ENCODE measurements around the gene COL4A2.
A peak's percentile ranks its signal among the peaks of the same experiment; 100 is the strongest.
"Not testable (repeated sequence)": the region's sequence is repeated elsewhere in the genome, so short reads cannot be mapped to it uniquely, and the experiment has no call there.

Gene COL4A2

GRCh38 chr13:110313261-110313660 is 6.2 kb downstream of the COL4A2 start:
- H3K9me3 ChIP-seq (ENCODE audit: control insufficient read depth in 1 of 2, low read length in 2 of 2); H3K9ac ChIP-seq (ENCODE audit: low read depth in 1 of 2, low read length in 2 of 2); H3K36me3 ChIP-seq (ENCODE audit: control insufficient read depth in 1 of 2, insufficient read depth in 2 of 2, low read length in 2 of 2); H3K27ac ChIP-seq (ENCODE audit: low read depth, low read length): not testable (repeated sequence)
- H3K4me3 ChIP-seq (ENCODE audit: low read depth in 1 of 2, low read length in 2 of 2), result peak overlapping the region in 1 of 2 donors; percentile 8
- H3K27me3 ChIP-seq (ENCODE audit: control insufficient read depth in 1 of 2, insufficient read depth in 2 of 2, low read length in 2 of 2), result peaks cover 15 to 22% of the 10 kb centered on the region in 2 donors
- H3K4me1 ChIP-seq (ENCODE audit: control insufficient read depth in 1 of 2, insufficient read depth in 2 of 2, low read length in 2 of 2), result peaks cover 10 to 21% of the 10 kb centered on the region in 2 donors

- Histone ChIP-seq H3K4me1 (ENCODE audit: control insufficient read depth in 1 of 2, insufficient read depth in 2 of 2, low read length in 2 of 2) (peaks cover 10 to 20% of the 10 kb centered on the region in 2 donors), H3K27me3 (ENCODE audit: control insufficient read depth in 1 of 2, insufficient read depth in 2 of 2, low read length in 2 of 2) (peaks cover 10 to 17% of the 10 kb centered on the region in 2 donors)
- not testable (repeated sequence) for H3K36me3 ChIP-seq (ENCODE audit: control insufficient read depth in 1 of 2, insufficient read depth in 2 of 2, low read length in 2 of 2); H3K9ac ChIP-seq (ENCODE audit: low read depth in 1 of 2, low read length in 2 of 2); H3K9me3 ChIP-seq (ENCODE audit: control insufficient read depth in 1 of 2, low read length in 2 of 2); H3K27ac ChIP-seq (ENCODE audit: low read depth, low read length); H3K4me3 ChIP-seq (ENCODE audit: low read depth in 1 of 2, low read length in 2 of 2)
Measured at GRCh38 chr13:110313733-110314132, 6.6 kb downstream of the COL4A2 start.

- Histone ChIP-seq H3K4me1 (ENCODE audit: control insufficient read depth in 1 of 2, insufficient read depth in 2 of 2, low read length in 2 of 2) (peaks cover 3 to 13% of the 10 kb centered on the region in 2 donors), H3K9me3 (ENCODE audit: control insufficient read depth in 1 of 2, low read length in 2 of 2) (no peaks in the 10 kb centered on the region), H3K9ac (ENCODE audit: low read depth in 1 of 2, low read length in 2 of 2) (no peak overlapping the region), H3K4me3 (ENCODE audit: low read depth in 1 of 2, low read length in 2 of 2) (no peak overlapping the region), H3K36me3 (ENCODE audit: control insufficient read depth in 1 of 2, insufficient read depth in 2 of 2, low read length in 2 of 2) (peaks cover 0 to 5% of the 10 kb centered on the region in 2 donors), H3K27ac (ENCODE audit: low read depth, low read length) (no peak overlapping the region), H3K27me3 (ENCODE audit: control insufficient read depth in 1 of 2, insufficient read depth in 2 of 2, low read length in 2 of 2) (peaks cover 3 to 11% of the 10 kb centered on the region in 2 donors)
Measured at GRCh38 chr13:110314516-110315245, 7.6 kb downstream of the COL4A2 start.

- Histone ChIP-seq H3K4me1 (ENCODE audit: control insufficient read depth in 1 of 2, insufficient read depth in 2 of 2, low read length in 2 of 2) (peaks cover 0 to 7% of the 10 kb centered on the region in 2 donors), H3K9ac (ENCODE audit: low read depth in 1 of 2, low read length in 2 of 2) (no peak overlapping the region), H3K9me3 (ENCODE audit: control insufficient read depth in 1 of 2, low read length in 2 of 2) (no peaks in the 10 kb centered on the region), H3K4me3 (ENCODE audit: low read depth in 1 of 2, low read length in 2 of 2) (no peak overlapping the region), H3K27ac (ENCODE audit: low read depth, low read length) (no peak overlapping the region), H3K27me3 (ENCODE audit: control insufficient read depth in 1 of 2, insufficient read depth in 2 of 2, low read length in 2 of 2) (peaks cover 3% of the 10 kb centered on the region in 2 donors), H3K36me3 (ENCODE audit: control insufficient read depth in 1 of 2, insufficient read depth in 2 of 2, low read length in 2 of 2) (peaks cover 0 to 5% of the 10 kb centered on the region in 2 donors)
Measured at GRCh38 chr13:110316196-110316595, 9.1 kb downstream of the COL4A2 start.

GRCh38 chr13:110317093-110317492 is 10.0 kb downstream of the COL4A2 start:
- peak overlapping the region in 1 of 2 donors; percentile 4 for H3K9ac ChIP-seq (ENCODE audit: low read depth in 1 of 2, low read length in 2 of 2)
- peaks cover 0 to 7% of the 10 kb centered on the region in 2 donors for H3K4me1 ChIP-seq (ENCODE audit: control insufficient read depth in 1 of 2, insufficient read depth in 2 of 2, low read length in 2 of 2)
- peaks cover 0 to 3% of the 10 kb centered on the region in 2 donors for H3K27me3 ChIP-seq (ENCODE audit: control insufficient read depth in 1 of 2, insufficient read depth in 2 of 2, low read length in 2 of 2)
- H3K4me3 ChIP-seq (ENCODE audit: low read depth in 1 of 2, low read length in 2 of 2), result no peak overlapping the region
- peaks cover 0 to 5% of the 10 kb centered on the region in 2 donors for H3K36me3 ChIP-seq (ENCODE audit: control insufficient read depth in 1 of 2, insufficient read depth in 2 of 2, low read length in 2 of 2)
- no peak overlapping the region for H3K27ac ChIP-seq (ENCODE audit: low read depth, low read length)
- no peaks in the 10 kb centered on the region for H3K9me3 ChIP-seq (ENCODE audit: control insufficient read depth in 1 of 2, low read length in 2 of 2)

- Histone ChIP-seq H3K9me3 (ENCODE audit: control insufficient read depth in 1 of 2, low read length in 2 of 2) (no peaks in the 10 kb centered on the region), H3K36me3 (ENCODE audit: control insufficient read depth in 1 of 2, insufficient read depth in 2 of 2, low read length in 2 of 2) (peaks cover 0 to 5% of the 10 kb centered on the region in 2 donors), H3K27me3 (ENCODE audit: control insufficient read depth in 1 of 2, insufficient read depth in 2 of 2, low read length in 2 of 2) (peaks cover 0 to 3% of the 10 kb centered on the region in 2 donors), H3K27ac (ENCODE audit: low read depth, low read length) (no peak overlapping the region), H3K9ac (ENCODE audit: low read depth in 1 of 2, low read length in 2 of 2) (no peak overlapping the region), H3K4me1 (ENCODE audit: control insufficient read depth in 1 of 2, insufficient read depth in 2 of 2, low read length in 2 of 2) (peaks cover 0 to 7% of the 10 kb centered on the region in 2 donors), H3K4me3 (ENCODE audit: low read depth in 1 of 2, low read length in 2 of 2) (no peak overlapping the region)
Measured at GRCh38 chr13:110317496-110318195, 10.6 kb downstream of the COL4A2 start.

- H3K4me3 ChIP-seq (ENCODE audit: low read depth in 1 of 2, low read length in 2 of 2), result no peak overlapping the region
- H3K27ac ChIP-seq (ENCODE audit: low read depth, low read length), result peak overlapping the region; percentile 13
- no peak overlapping the region for H3K9ac ChIP-seq (ENCODE audit: low read depth in 1 of 2, low read length in 2 of 2)
- peaks cover 0 to 3% of the 10 kb centered on the region in 2 donors for H3K27me3 ChIP-seq (ENCODE audit: control insufficient read depth in 1 of 2, insufficient read depth in 2 of 2, low read length in 2 of 2)
- no peaks in the 10 kb centered on the region for H3K9me3 ChIP-seq (ENCODE audit: control insufficient read depth in 1 of 2, low read length in 2 of 2)
- peaks cover 0 to 5% of the 10 kb centered on the region in 2 donors for H3K36me3 ChIP-seq (ENCODE audit: control insufficient read depth in 1 of 2, insufficient read depth in 2 of 2, low read length in 2 of 2)
- peaks cover 0 to 7% of the 10 kb centered on the region in 2 donors for H3K4me1 ChIP-seq (ENCODE audit: control insufficient read depth in 1 of 2, insufficient read depth in 2 of 2, low read length in 2 of 2)
Measured at GRCh38 chr13:110318920-110319319, 11.8 kb downstream of the COL4A2 start.

GRCh38 chr13:110319397-110319773 is 12.3 kb downstream of the COL4A2 start:
- Histone ChIP-seq H3K27me3 (ENCODE audit: control insufficient read depth in 1 of 2, insufficient read depth in 2 of 2, low read length in 2 of 2) (peaks cover 0 to 3% of the 10 kb centered on the region in 2 donors), H3K27ac (ENCODE audit: low read depth, low read length) (no peak overlapping the region), H3K36me3 (ENCODE audit: control insufficient read depth in 1 of 2, insufficient read depth in 2 of 2, low read length in 2 of 2) (peaks cover 0 to 5% of the 10 kb centered on the region in 2 donors), H3K9ac (ENCODE audit: low read depth in 1 of 2, low read length in 2 of 2) (no peak overlapping the region), H3K4me1 (ENCODE audit: control insufficient read depth in 1 of 2, insufficient read depth in 2 of 2, low read length in 2 of 2) (peaks cover 0 to 7% of the 10 kb centered on the region in 2 donors), H3K9me3 (ENCODE audit: control insufficient read depth in 1 of 2, low read length in 2 of 2) (no peaks in the 10 kb centered on the region), H3K4me3 (ENCODE audit: low read depth in 1 of 2, low read length in 2 of 2) (no peak overlapping the region)

- Histone ChIP-seq H3K27me3 (ENCODE audit: control insufficient read depth in 1 of 2, insufficient read depth in 2 of 2, low read length in 2 of 2) (peaks cover 0 to 3% of the 10 kb centered on the region in 2 donors), H3K27ac (ENCODE audit: low read depth, low read length) (no peak overlapping the region), H3K9me3 (ENCODE audit: control insufficient read depth in 1 of 2, low read length in 2 of 2) (no peaks in the 10 kb centered on the region), H3K9ac (ENCODE audit: low read depth in 1 of 2, low read length in 2 of 2) (no peak overlapping the region), H3K4me1 (ENCODE audit: control insufficient read depth in 1 of 2, insufficient read depth in 2 of 2, low read length in 2 of 2) (peaks cover 0 to 4% of the 10 kb centered on the region in 2 donors), H3K36me3 (ENCODE audit: control insufficient read depth in 1 of 2, insufficient read depth in 2 of 2, low read length in 2 of 2) (peaks cover 0 to 5% of the 10 kb centered on the region in 2 donors), H3K4me3 (ENCODE audit: low read depth in 1 of 2, low read length in 2 of 2) (no peak overlapping the region)
Measured at GRCh38 chr13:110319774-110320509, 12.9 kb downstream of the COL4A2 start.

GRCh38 chr13:110320645-110321044 is 13.6 kb downstream of the COL4A2 start:
- peaks cover 0 to 4% of the 10 kb centered on the region in 2 donors for H3K4me1 ChIP-seq (ENCODE audit: control insufficient read depth in 1 of 2, insufficient read depth in 2 of 2, low read length in 2 of 2)
- no peak overlapping the region for H3K9ac ChIP-seq (ENCODE audit: low read depth in 1 of 2, low read length in 2 of 2)
- peaks cover 0 to 5% of the 10 kb centered on the region in 2 donors for H3K36me3 ChIP-seq (ENCODE audit: control insufficient read depth in 1 of 2, insufficient read depth in 2 of 2, low read length in 2 of 2)
- H3K27me3 ChIP-seq (ENCODE audit: control insufficient read depth in 1 of 2, insufficient read depth in 2 of 2, low read length in 2 of 2), result peaks cover 0 to 3% of the 10 kb centered on the region in 2 donors
- no peaks in the 10 kb centered on the region for H3K9me3 ChIP-seq (ENCODE audit: control insufficient read depth in 1 of 2, low read length in 2 of 2)
- no peak overlapping the region for H3K4me3 ChIP-seq (ENCODE audit: low read depth in 1 of 2, low read length in 2 of 2)
- H3K27ac ChIP-seq (ENCODE audit: low read depth, low read length), result no peak overlapping the region
